Thymus (tissue), 11 donors: ENCODE measurements around the gene MPRIP. TPM values are rescaled to one million over a fixed set of nuclear protein-coding genes. Genes with fewer than 3 reads are reported as not detected.

Source experiments
- DNase-seq, 9 donors: peaks; one replicate each; pipeline ENCODE4 v3.0.0-alpha.2; 2013; ENCODE audit warnings: low spot score in 9 of 9, low read depth in 6 of 9, missing footprints in 1 of 9
- H3K27ac ChIP-seq, 2 donors: one replicate each; pipeline ENCODE4 v1.5.1; 2013; ENCODE audit warnings: control low read depth in 1 of 2, low read depth in 1 of 2, low read length in 1 of 2, mild to moderate bottlenecking in 1 of 2, moderate library complexity in 1 of 2
- H3K27me3 ChIP-seq, 2 donors: one replicate each; pipeline ENCODE4 v1.5.1; 2013; ENCODE audit warnings: low read length in 1 of 2; ENCODE audit not compliant: control insufficient read depth in 2 of 2, insufficient read depth in 1 of 2
- H3K36me3 ChIP-seq, 2 donors: one replicate each; pipeline ENCODE4 v1.5.1; 2013; ENCODE audit warnings: low read length in 1 of 2, mild to moderate bottlenecking in 1 of 2, moderate library complexity in 1 of 2; ENCODE audit not compliant: control insufficient read depth in 2 of 2, insufficient read depth in 2 of 2
- H3K4me1 ChIP-seq, 2 donors: one replicate each; pipeline ENCODE4 v1.5.1; 2013; ENCODE audit warnings: low read length in 2 of 2; ENCODE audit not compliant: control insufficient read depth in 2 of 2, insufficient read depth in 2 of 2
- H3K4me3 ChIP-seq, 2 donors: one replicate each; pipeline ENCODE4 v1.5.1; 2013; ENCODE audit warnings: low read length in 2 of 2, control low read depth in 1 of 2, mild to moderate bottlenecking in 1 of 2
- H3K9me3 ChIP-seq, 2 donors: one replicate each; pipeline ENCODE4 v1.5.1; 2013; ENCODE audit warnings: low read length in 1 of 2, mild to moderate bottlenecking in 1 of 2; ENCODE audit not compliant: control insufficient read depth in 2 of 2, insufficient read depth in 1 of 2
- WGBS: extraction: QIAGEN DNeasy Blood & Tissue Kit; methylation state at CpG from one replicate; pipeline ENCODE4 v1.1.7; 2013; 5-methylcytosine and 5-hydroxymethylcytosine counted together
- polyA plus RNA-seq: library from polyadenylated mRNA; stranded (reverse); fragments of 200-250 nt; gene quantifications from one replicate; pipeline ENCODE4 v1.2.3, GENCODE V29; 2013
- total RNA-seq: library from RNA; stranded (reverse); fragments of 120-200 nt; gene quantifications from one replicate; pipeline ENCODE4 v1.2.4, GENCODE V29; 2013
- donor health status: healthy.

MPRIP gene
- total and polyA plus RNA-seq, 2 donors = 99.8 to 137 TPM

DNA sequence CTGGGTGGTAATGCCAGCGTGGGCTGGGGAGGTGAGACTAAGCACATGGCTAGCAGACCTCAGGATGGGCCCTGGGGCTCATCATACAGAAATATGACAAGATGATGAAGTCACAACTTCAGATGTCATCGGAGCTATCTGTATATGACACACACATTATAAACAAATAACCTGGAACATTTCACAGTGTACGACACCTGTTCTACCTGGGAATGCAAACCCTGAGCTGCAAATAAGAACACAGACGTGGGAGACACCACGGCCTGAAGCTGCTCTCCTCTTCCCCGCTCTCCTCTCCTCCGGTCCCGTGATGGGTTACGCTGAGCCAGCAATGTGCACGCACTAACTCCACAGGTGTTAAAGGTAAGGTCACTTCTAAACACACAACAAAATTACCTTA lies 159.0 kb downstream of the MPRIP start:
- Histone ChIP-seq H3K4me1 (peaks cover 12 to 13% of the 10 kb centered on the region in 2 donors), H3K4me3 (no peak overlapping the region), H3K36me3 (no peaks in the 10 kb centered on the region), H3K9me3 (peaks cover 0 to under 1% of the 10 kb centered on the region in 2 donors), H3K27ac (no peak overlapping the region), H3K27me3 (peaks cover 0 to 17% of the 10 kb centered on the region in 2 donors)
- 93% methylated on average over 10 of the region's 10 CpGs for WGBS
- DNase-seq = no peak

DNA sequence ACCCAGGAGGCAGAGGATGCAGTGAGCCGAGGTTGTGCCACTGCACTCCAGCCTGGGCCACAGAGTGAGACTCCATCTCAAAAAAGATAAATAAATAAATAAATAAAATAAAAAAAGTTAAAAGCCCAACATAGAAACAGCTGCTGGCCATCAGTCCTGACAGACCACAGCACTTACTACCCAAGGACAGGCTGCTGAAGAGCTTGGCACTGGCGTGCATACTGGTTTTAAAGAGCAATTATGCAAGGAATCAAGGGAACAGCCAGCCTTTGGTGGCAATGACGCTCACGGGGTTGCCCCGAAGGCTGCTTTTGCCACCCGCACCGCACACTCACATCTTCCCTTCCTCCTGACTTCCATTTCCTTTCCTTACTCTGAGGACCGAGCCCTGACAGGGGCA lies 159.7 kb downstream of the MPRIP start:
- WGBS = 96% methylated on average over 8 of the region's 8 CpGs
- Histone ChIP-seq H3K27ac (no peak overlapping the region), H3K27me3 (peaks cover 0 to 21% of the 10 kb centered on the region in 2 donors), H3K4me3 (no peak overlapping the region), H3K36me3 (no peaks in the 10 kb centered on the region), H3K4me1 (peaks cover 12 to 13% of the 10 kb centered on the region in 2 donors), H3K9me3 (peaks cover 3 to 5% of the 10 kb centered on the region in 2 donors)
- no peak for DNase-seq

DNA sequence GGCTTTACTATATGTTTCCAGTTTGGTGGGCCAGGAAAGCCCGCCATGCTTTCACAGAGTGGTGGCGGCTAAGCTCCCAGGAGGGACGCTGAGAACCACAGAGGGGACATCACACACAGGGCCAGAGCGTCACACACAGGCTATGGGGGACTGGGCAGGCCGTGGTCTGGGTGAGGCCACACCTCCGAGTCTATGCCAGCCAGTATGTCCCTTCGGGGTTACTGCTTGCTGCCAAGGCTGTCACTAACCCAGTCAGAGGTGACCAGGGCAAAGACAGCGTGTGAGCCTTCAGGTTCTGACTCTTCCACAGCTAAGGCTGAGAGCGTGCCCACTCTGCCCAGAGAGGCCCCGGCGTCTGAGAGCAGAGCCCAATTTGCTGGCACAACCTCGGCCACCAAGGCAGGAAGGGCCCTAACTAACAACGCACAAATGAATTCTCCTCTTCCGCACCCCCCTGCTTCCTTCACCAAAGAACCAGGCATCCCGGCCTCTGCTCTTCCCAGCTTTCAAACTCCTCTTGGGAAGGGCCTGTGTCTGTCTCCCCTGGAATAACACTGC lies 161.0 kb downstream of the MPRIP start:
- 95% methylated on average over 15 of the region's 15 CpGs for WGBS
- H3K4me3 ChIP-seq = no peak overlapping the region
- H3K27ac ChIP-seq = no peak overlapping the region
- peaks cover 0 to 23% of the 10 kb centered on the region in 2 donors for H3K27me3 ChIP-seq
- H3K9me3 ChIP-seq = peaks cover 3 to 5% of the 10 kb centered on the region in 2 donors
- no peak for DNase-seq
- H3K36me3 ChIP-seq = no peaks in the 10 kb centered on the region
- H3K4me1 ChIP-seq = peaks cover 12 to 13% of the 10 kb centered on the region in 2 donors

DNA sequence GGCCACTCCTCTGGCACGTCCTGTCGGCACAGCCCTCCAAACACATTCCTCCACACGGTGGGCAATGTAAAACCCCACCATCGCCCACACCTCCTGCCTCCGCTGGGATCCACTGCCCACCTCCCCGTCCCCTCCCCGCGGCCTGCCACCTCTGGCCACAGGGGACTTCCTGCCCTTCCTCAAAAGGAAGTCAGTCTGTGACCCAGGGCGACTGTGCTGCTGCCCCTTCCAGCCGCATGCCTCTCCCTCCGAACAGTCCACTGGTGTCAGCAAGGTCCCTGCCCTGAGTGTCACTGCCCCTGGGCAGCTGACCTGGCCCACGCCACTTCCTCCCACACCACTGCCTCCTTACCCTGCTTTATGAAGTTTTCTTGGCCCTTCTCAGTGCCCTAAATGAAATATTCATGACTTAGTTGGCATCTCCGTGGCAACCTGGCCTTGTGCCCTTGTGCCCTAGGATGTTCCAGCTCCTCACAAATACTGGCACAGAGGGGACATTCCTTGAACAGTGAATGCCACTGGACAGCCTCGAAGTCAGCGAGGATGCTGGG lies 161.9 kb downstream of the MPRIP start:
- peaks cover 12 to 13% of the 10 kb centered on the region in 2 donors for H3K4me1 ChIP-seq
- H3K4me3 ChIP-seq = no peak overlapping the region
- no peaks in the 10 kb centered on the region for H3K36me3 ChIP-seq
- no peak for DNase-seq
- peaks cover 0 to 23% of the 10 kb centered on the region in 2 donors for H3K27me3 ChIP-seq
- H3K27ac ChIP-seq = no peak overlapping the region
- 93% methylated on average over 15 of the region's 15 CpGs for WGBS
- H3K9me3 ChIP-seq = peaks cover 3 to 5% of the 10 kb centered on the region in 2 donors

DNA sequence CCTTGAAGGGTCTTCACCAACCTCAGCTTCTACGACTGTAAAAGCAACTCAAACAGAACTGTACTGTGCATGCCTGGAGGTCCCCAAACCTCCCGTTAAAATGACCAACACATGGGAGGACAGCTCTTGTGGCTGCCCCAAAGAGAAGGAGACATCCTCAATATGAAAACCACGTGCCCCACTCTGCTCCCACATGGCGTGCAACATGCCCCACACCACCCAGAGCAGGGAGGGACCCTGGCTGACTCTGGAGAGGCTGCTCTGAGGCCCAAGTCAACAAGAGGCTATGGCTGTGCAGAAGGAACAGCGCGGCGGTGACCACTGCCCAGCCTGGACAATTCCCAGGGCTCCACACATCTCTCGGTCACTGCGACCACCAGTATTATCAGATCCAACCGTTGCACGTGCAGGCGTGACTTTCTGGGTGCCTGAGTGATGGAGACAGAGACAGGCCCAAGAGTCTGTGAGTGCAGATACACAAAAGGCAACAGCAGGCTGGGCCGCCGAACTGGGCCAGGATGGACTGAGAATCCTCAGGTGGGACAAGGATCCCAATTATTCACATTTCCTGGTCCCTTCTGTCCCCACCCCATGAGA lies 162.5 kb downstream of the MPRIP start:
- Histone ChIP-seq H3K4me1 (peaks cover 12 to 13% of the 10 kb centered on the region in 2 donors), H3K27me3 (peaks cover 0 to 23% of the 10 kb centered on the region in 2 donors), H3K9me3 (peaks cover 3 to 5% of the 10 kb centered on the region in 2 donors), H3K27ac (peak overlapping the region in 1 of 2 donors; percentile 56), H3K4me3 (peak overlapping the region; percentile 45 to 47), H3K36me3 (no peaks in the 10 kb centered on the region)
- no peak for DNase-seq
- 93% methylated on average over 14 of the region's 14 CpGs for WGBS

DNA sequence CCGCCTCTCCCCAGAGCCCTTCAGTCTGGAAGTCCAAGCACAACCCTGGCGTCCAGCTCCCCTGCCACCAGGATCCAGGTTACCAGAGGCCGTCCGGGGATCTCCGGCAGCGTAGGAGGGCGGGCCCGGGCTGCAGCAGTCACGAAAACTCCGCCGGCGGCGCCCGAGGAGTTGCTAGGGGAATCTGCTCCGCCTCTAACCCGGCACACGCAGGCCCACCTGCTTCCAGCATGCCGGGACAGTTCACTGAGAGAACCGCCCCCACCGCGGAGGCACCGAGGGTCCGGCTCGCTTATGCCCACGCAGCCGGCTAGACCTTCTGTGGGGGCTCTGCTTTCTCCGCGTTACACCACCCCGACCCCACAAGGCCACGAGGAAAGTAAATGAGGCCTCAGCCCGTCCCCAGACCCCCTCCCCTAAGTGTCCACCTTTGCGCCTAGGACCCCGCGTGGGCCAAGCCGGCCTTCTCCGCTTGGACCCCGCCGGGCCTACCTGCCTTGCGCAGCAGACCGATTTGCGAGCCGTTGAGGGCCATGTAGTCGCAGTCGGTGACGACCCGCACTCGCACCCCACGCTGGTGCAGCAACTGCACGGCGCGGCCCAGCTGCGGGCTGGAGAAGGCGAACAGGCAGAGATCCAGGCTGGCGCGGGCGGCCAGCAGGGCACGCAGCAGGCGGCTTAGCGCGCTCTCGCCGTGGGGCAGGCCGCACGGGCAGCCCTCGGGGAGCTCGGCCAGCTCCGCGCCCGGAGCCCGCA lies 163.3 kb downstream of the MPRIP start:
- WGBS = 14% methylated on average over 70 of the region's 70 CpGs
- peaks cover 12 to 13% of the 10 kb centered on the region in 2 donors for H3K4me1 ChIP-seq

DNA sequence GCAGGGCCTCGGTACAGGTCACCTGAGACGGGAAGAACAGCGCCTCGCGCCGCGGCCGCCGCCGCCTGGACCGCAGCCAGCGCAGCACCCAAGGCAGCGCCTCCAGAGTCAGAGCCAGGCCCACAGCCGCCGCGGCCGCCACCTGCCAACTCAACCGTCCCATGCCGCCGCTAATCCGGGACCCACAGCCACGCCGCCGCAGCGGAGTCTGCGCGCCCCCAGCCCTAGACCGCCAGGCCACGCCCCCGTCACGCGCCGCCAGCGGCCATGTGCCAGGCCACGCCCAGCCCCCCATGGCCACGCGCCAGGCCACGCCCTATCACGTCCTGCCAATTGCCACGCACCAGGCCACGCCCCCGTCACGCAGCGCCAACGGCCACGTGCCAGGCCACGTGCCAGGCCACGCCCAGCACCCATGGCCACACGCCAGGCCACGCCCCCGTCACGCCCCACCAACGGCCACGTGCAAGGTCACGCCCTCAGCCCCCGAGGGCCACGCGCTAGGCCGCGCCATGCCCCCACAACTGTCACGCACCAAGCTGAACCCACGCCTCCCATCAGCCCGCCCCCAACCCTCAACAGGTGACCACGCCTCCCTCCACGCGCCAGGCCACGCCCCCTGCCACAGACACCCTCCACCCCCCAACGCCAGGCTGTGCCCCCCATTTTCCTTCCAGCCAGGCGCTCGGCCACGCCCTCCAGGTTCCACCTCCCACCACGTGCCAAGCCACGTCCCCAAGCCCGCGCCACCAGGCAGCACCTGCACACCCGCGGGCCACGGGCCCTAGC lies 164.1 kb downstream of the MPRIP start, which contains the start of gene PLD6:
Gene PLD6, minus strand, starts transcription at position 210 of the 789 bp plus-strand sequence. Its CDS starts 47 bp downstream, at position 163.
- Histone ChIP-seq H3K27ac (peak within 1 kb of the TSS; percentile 26 to 56), H3K4me3 (peak within 1 kb of the TSS; percentile 45 to 47), H3K27me3 (peaks cover 0 to 23% of the 10 kb centered on the region in 2 donors), H3K36me3 (peaks cover 2 to 4% of the 10 kb centered on the region in 2 donors), H3K9me3 (peaks cover 3 to 5% of the 10 kb centered on the region in 2 donors), H3K4me1 (peaks cover 12 to 13% of the 10 kb centered on the region in 2 donors)
- 34% methylated on average over 78 of the region's 78 CpGs for WGBS
- peak in 4 of 9 donors; percentile 6 to 62 (median 55) for DNase-seq

More for the DNA sequence above, 163.3 kb downstream of the MPRIP start:
- H3K36me3 ChIP-seq = peaks cover 0 to under 1% of the 10 kb centered on the region in 2 donors
- peak in 4 of 9 donors; percentile 20 to 44 (median 34) for DNase-seq
- peak overlapping the region; percentile 45 to 47 for H3K4me3 ChIP-seq
- peaks cover 3 to 5% of the 10 kb centered on the region in 2 donors for H3K9me3 ChIP-seq
- H3K27ac ChIP-seq = peak overlapping the region; percentile 26 to 56
- peaks cover 0 to 23% of the 10 kb centered on the region in 2 donors for H3K27me3 ChIP-seq

DNA sequence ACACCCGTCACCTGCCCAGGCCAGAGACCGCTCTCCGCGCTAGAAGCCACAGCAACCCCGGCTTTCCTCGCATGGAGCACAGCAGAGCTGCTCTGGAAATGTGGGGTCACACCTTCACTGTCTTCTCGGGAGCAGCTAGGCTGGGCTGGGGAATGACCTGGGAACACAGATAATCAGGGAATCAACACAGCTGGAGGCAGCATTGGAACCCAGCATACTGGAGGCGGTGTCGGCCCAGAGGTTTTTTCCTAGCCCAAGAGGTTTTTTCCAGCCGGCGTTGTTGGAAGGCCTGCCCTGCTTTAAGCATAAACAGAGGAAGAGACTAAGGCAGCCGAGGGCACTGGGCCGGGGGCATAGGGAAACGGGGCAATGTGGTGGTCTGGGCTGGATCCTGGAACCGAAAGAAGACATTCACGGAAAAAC lies 164.7 kb downstream of the MPRIP start:
- no peak overlapping the region for H3K4me3 ChIP-seq
- peaks cover 3 to 5% of the 10 kb centered on the region in 2 donors for H3K9me3 ChIP-seq
- peak overlapping the region in 1 of 2 donors; percentile 48 for H3K27ac ChIP-seq
- H3K4me1 ChIP-seq = peaks cover 12 to 13% of the 10 kb centered on the region in 2 donors
- H3K27me3 ChIP-seq = peaks cover 0 to 23% of the 10 kb centered on the region in 2 donors
- DNase-seq = no peak
- WGBS = 89% methylated on average over 16 of the region's 16 CpGs
- H3K36me3 ChIP-seq = peaks cover 2 to 8% of the 10 kb centered on the region in 2 donors
